CD14-positive monocyte (primary cell): Measurements from ENCODE around the gene CHST15. TPM values are rescaled to one million over a fixed set of nuclear protein-coding genes. Genes with fewer than 3 reads are reported as not detected.

Source experiments
- DNase-seq, 3 donors: peaks; one replicate each; pipeline ENCODE4 v3.0.0-alpha.2; 2011 to 2022
- H2AFZ ChIP-seq: 2 replicates; pipeline ENCODE4 v1.6.0; 2012; ENCODE audit warnings: mild to moderate bottlenecking, low read depth, low read length, inconsistent platforms; ENCODE audit not compliant: insufficient read depth, poor library complexity, severe bottlenecking
- H3K27ac ChIP-seq, 2 donors: 1 replicate in 1 of 2; 2 replicates in 1 of 2; pipeline ENCODE4 v1.5.1; 2012 to 2013; ENCODE audit warnings: low read length in 2 of 2, control low read depth in 1 of 2, inconsistent platforms in 1 of 2, low read depth in 1 of 2, mild to moderate bottlenecking in 1 of 2
- H3K27me3 ChIP-seq, 2 donors: one replicate each; pipeline versions ENCODE4 v1.6.0 to v1.6.1; 2011 to 2013; ENCODE audit warnings: low read length in 2 of 2; ENCODE audit not compliant: control insufficient read depth in 2 of 2, insufficient read depth in 2 of 2
- H3K36me3 ChIP-seq, 2 donors: replicated peaks in 1 of 2; 1 replicate in 1 of 2; 2 replicates in 1 of 2; pipeline versions ENCODE4 v1.5.1 to v1.6.1; 2012 to 2013; ENCODE audit warnings: low read length in 2 of 2, control low read depth in 1 of 2, inconsistent platforms in 1 of 2, mild to moderate bottlenecking in 1 of 2; ENCODE audit not compliant: insufficient read depth in 2 of 2, control insufficient read depth in 1 of 2
- H3K4me1 ChIP-seq, 2 donors: 1 replicate in 1 of 2; 2 replicates in 1 of 2; pipeline versions ENCODE4 v1.5.1 to v1.6.1; 2012 to 2013; ENCODE audit warnings: low read length in 2 of 2, control low read depth in 1 of 2, inconsistent platforms in 1 of 2, mild to moderate bottlenecking in 1 of 2, moderate library complexity in 1 of 2; ENCODE audit not compliant: insufficient read depth in 2 of 2, control insufficient read depth in 1 of 2
- H3K4me2 ChIP-seq: replicated peaks from 2 replicates; pipeline ENCODE3; 2012; ENCODE audit warnings: low read length, moderate library complexity, mild to moderate bottlenecking; ENCODE audit not compliant: poor library complexity, severe bottlenecking; ENCODE audit errors: extremely low read depth
- H3K4me3 ChIP-seq, 3 experiments: fragments of 200-600 bp in 1 of 3; sonication (generic) in 1 of 3; replicated peaks in 1 of 3; 1 replicate in 2 of 3; 2 replicates in 1 of 3; pipeline ENCODE4 v1.5.1; 2011 to 2013; ENCODE audit warnings: low read length in 3 of 3, mild to moderate bottlenecking in 3 of 3, control low read depth in 2 of 3, low read depth in 2 of 3, inconsistent platforms in 1 of 3, moderate library complexity in 1 of 3
- H3K79me2 ChIP-seq: 2 replicates; pipeline ENCODE4 v1.6.0; 2012; ENCODE audit warnings: mild to moderate bottlenecking, control low read depth, inconsistent platforms, low read length, moderate library complexity; ENCODE audit not compliant: insufficient read depth
- H3K9ac ChIP-seq: 2 replicates; pipeline ENCODE4 v1.6.0; 2017; ENCODE audit warnings: low read length, mild to moderate bottlenecking; ENCODE audit not compliant: insufficient read depth, poor library complexity, severe bottlenecking
- H3K9me3 ChIP-seq, 2 donors: replicated peaks in 1 of 2; 1 replicate in 1 of 2; 2 replicates in 1 of 2; pipeline versions ENCODE4 v1.5.1 to v1.6.1; 2012 to 2013; ENCODE audit warnings: low read length in 2 of 2, control low read depth in 1 of 2; ENCODE audit not compliant: control insufficient read depth in 1 of 2, insufficient read depth in 1 of 2
- H4K20me1 ChIP-seq: 2 replicates; pipeline ENCODE4 v1.6.0; 2012; ENCODE audit warnings: mild to moderate bottlenecking, low read length, control low read depth, moderate library complexity; ENCODE audit not compliant: insufficient read depth
- H3K27ac Mint-ChIP-seq, 7 donors: one replicate each; pipeline ENCODE4 v1.8.0; 2020; ENCODE audit warnings: mild to moderate bottlenecking in 7 of 7, mixed read lengths in 7 of 7, moderate library complexity in 6 of 7, inconsistent platforms in 2 of 7
- H3K27me3 Mint-ChIP-seq, 3 donors: one replicate each; pipeline ENCODE4 v1.8.0; 2021 to 2022; ENCODE audit warnings: low read depth in 3 of 3, mild to moderate bottlenecking in 3 of 3, mixed read lengths in 3 of 3, moderate library complexity in 3 of 3, inconsistent platforms in 1 of 3
- H3K36me3 Mint-ChIP-seq, 2 donors: one replicate each; pipeline ENCODE4 v1.8.0; 2020; ENCODE audit warnings: mixed read lengths in 2 of 2, inconsistent platforms in 1 of 2, mild to moderate bottlenecking in 1 of 2
- H3K4me1 Mint-ChIP-seq: one replicate; pipeline ENCODE4 v1.8.0; 2020; ENCODE audit warnings: mild to moderate bottlenecking, mixed read lengths
- H3K4me3 Mint-ChIP-seq, 2 donors: one replicate each; pipeline ENCODE4 v1.8.0; 2020; ENCODE audit warnings: mild to moderate bottlenecking in 2 of 2, mixed read lengths in 2 of 2, moderate library complexity in 1 of 2
- H3K9me3 Mint-ChIP-seq, 7 donors: one replicate each; pipeline ENCODE4 v1.8.0; 2020 to 2022; ENCODE audit warnings: mixed read lengths in 7 of 7, mild to moderate bottlenecking in 6 of 7, moderate library complexity in 6 of 7, inconsistent platforms in 2 of 7
- WGBS: methylation state at CpG from one replicate; pipeline ENCODE4 v1.1.5; 2013; ENCODE audit warnings: missing lambda C conversion rate; ENCODE audit not compliant: insufficient coverage; 5-methylcytosine and 5-hydroxymethylcytosine counted together
- intact Hi-C, 2 donors: fragments of 100-400 bp; cut with micrococcal nuclease; formaldehyde crosslinking; loops; one replicate each; pipeline versions ENCODE4 v1.15.0 to v1.15.1; 2023
- polyA plus RNA-seq, 3 donors: library from polyadenylated mRNA; depleted of rRNA in 1 of 3; unstranded in 2 of 3; stranded (reverse) in 1 of 3; fragments of 300-500 nt in 2 of 3; fragments of >200 nt in 1 of 3; fragmentation: Illumina TruSeq in 2 of 3; gene quantifications; 1 replicate in 2 of 3; 2 replicates in 1 of 3; pipeline ENCODE4 v1.2.3, GENCODE V29; 2012 to 2021
- TF ChIP-seq, protein P1 (sequence below): fragments of 200-600 bp; IDR thresholded peaks from one replicate; pipeline ENCODE4 v1.8.0; 2022; ENCODE audit warnings: antibody characterized with exemption, mild to moderate bottlenecking

The CHST15 gene
- polyA plus RNA-seq, 3 donors = 54.4 to 106 (median 87.5) TPM

GRCh38 chr10:123998197-123999141 lies 94.9 kb downstream of the CHST15 start:
- H3K79me2 ChIP-seq = no peaks in the 10 kb centered on the region
- H3K4me1 Mint-ChIP-seq = peaks cover 89% of the 10 kb centered on the region
- peaks cover 7 to 12% of the 10 kb centered on the region in 2 donors for H3K27me3 ChIP-seq
- WGBS = 98% methylated on average over 6 of the region's 11 CpGs
- peaks cover 74 to 86% of the 10 kb centered on the region in 2 donors for H3K4me1 ChIP-seq
- peaks cover 0 to 13% of the 10 kb centered on the region in 2 donors for H3K36me3 ChIP-seq
- no peak for DNase-seq
- peaks cover 11 to 29% (median 26%) of the 10 kb centered on the region in 3 donors for H3K27me3 Mint-ChIP-seq
- peaks cover 5% of the 10 kb centered on the region for H4K20me1 ChIP-seq
- peak overlapping the region; percentile 24 to 78 for H3K4me3 Mint-ChIP-seq
- H3K27ac ChIP-seq = peak overlapping the region; percentile 87 to 98
- H3K36me3 Mint-ChIP-seq = peaks cover 43 to 49% of the 10 kb centered on the region in 2 donors
- H3K9ac ChIP-seq = peak overlapping the region; percentile 67
- intact Hi-C loops = loop anchor here (1.0 to 5.0 kb wide), 3 partner anchors 34 to 94 kb away; partner anchors contain the start of gene CHST15 (in 1 of the 2)
- peak overlapping the region in 1 of 3 experiments; percentile 33 for H3K4me3 ChIP-seq
- peak overlapping the region; percentile 43 for H3K4me2 ChIP-seq
- TF ChIP-seq, protein P1, sequence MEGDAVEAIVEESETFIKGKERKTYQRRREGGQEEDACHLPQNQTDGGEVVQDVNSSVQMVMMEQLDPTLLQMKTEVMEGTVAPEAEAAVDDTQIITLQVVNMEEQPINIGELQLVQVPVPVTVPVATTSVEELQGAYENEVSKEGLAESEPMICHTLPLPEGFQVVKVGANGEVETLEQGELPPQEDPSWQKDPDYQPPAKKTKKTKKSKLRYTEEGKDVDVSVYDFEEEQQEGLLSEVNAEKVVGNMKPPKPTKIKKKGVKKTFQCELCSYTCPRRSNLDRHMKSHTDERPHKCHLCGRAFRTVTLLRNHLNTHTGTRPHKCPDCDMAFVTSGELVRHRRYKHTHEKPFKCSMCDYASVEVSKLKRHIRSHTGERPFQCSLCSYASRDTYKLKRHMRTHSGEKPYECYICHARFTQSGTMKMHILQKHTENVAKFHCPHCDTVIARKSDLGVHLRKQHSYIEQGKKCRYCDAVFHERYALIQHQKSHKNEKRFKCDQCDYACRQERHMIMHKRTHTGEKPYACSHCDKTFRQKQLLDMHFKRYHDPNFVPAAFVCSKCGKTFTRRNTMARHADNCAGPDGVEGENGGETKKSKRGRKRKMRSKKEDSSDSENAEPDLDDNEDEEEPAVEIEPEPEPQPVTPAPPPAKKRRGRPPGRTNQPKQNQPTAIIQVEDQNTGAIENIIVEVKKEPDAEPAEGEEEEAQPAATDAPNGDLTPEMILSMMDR = no peak
- peak overlapping the region; percentile 98 to 100 (median 100) for H3K27ac Mint-ChIP-seq
- peaks cover 0 to 6% (median 2%) of the 10 kb centered on the region in 7 donors for H3K9me3 Mint-ChIP-seq
- peaks cover 0 to 4% of the 10 kb centered on the region in 2 donors for H3K9me3 ChIP-seq
- no peak overlapping the region for H2AFZ ChIP-seq

DNA sequence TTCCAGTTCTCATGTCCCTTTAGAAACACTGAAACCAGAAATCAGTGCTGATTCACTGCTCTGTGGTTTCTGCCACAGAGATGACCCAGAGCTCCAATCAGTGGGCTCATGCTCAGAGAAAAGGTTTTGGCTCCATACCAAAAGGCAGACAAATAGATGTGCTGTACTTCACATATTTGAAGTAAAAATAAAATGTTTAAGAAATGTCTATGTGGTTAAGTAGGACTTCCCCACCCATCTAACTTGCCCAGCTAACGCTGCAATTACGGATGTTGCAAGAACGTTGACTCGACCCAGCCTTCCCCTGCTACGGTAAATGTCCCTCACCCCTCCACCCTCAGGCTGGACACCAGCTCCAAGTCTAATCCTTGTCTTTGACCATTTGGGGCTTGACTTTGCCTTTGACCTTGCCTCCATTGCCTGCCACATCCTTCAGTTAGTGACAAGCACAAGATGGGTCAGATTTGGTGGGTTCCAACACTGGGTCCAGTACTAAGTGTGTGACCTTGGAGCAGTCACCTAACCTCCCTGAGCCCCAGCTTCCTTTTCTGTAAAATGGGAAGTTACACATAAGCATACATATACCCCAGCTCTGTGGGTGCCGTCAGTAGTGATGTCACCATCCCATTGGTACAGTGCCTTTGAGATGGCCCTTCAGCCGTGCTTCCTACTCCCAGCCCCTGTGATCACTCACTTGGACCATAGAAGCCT lies 95.8 kb downstream of the CHST15 start:
- Histone ChIP-seq H3K36me3 (peaks cover 0 to 4% of the 10 kb centered on the region in 2 donors), H3K4me3 (peak overlapping the region in 1 of 3 experiments; percentile 75), H4K20me1 (no peaks in the 10 kb centered on the region), H3K9ac (peak overlapping the region; percentile 67), H3K9me3 (peaks cover 0 to 5% of the 10 kb centered on the region in 2 donors), H3K79me2 (no peaks in the 10 kb centered on the region), H3K27me3 (peaks cover 9 to 18% of the 10 kb centered on the region in 2 donors), H3K4me1 (peaks cover 74 to 86% of the 10 kb centered on the region in 2 donors), H3K27ac (peak overlapping the region; percentile 87 to 98), H2AFZ (no peak overlapping the region), H3K4me2 (peak overlapping the region; percentile 48)
- Mint-ChIP-seq H3K9me3 (peaks cover 0 to 6% (median 2%) of the 10 kb centered on the region in 7 donors), H3K4me1 (peaks cover 87% of the 10 kb centered on the region), H3K27ac (peak overlapping the region; percentile 98 to 100 (median 100)), H3K4me3 (peak overlapping the region; percentile 58 to 68), H3K36me3 (peaks cover 37 to 44% of the 10 kb centered on the region in 2 donors), H3K27me3 (peaks cover 19 to 36% (median 32%) of the 10 kb centered on the region in 3 donors)
- WGBS = 0% methylated on average over 7 of the region's 7 CpGs
- DNase-seq = peak; percentile 95 to 98 (median 97)
- intact Hi-C loops = loop anchor here (1.0 to 5.0 kb wide), 6 partner anchors 35 to 293 kb away; partner anchors contain the start of gene CHST15 (in 1 of the 2)
- TF ChIP-seq, protein P1 = no peak
